Measurements from ENCODE around the gene SLC2A1. TPM values are rescaled to one million over a fixed set of nuclear protein-coding genes. Genes with fewer than 3 reads are reported as not detected.

Gene SLC2A1
- total and polyA plus RNA-seq, 11 donors, result 10.6 to 196 (median 29.9) TPM

DNA sequence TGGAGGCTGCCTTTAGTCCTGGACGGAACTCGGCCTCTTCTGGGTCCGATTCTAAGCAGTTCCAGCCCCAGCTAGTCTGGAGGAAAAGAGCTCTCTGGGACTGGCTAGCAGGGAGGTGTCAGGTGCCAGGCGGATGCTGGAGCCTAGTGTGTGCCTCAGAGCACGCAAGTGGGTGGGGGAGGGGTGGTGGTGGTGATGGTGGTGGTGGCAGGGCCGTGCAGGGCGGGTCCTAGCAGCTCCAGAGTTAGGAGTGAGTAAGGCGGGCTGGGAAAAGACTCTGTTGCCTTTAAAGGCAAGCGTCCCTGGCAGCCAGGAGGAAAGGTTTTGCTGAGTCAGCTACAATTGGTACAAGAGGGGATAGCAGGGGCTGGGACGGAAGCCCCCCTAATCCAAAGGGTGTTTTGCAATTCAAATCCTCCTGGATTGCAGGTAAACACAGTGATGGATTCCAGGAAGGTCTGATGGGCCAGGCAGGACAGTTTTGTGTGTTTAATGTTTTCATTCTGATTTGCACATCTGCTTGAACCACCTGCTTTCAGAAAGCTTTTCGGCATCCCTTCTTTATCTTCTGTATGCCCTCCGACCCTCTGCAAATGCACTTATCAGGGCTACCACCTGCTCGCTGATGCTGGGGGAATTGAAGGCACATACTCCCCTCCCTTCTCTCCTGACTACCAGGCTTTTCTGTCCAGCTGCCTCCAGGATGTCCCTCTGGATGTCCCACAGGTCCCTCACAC is 4.1 kb upstream of the SLC2A1 start:
- intact Hi-C loops (cut with DNase I), result no loop called here

DNA sequence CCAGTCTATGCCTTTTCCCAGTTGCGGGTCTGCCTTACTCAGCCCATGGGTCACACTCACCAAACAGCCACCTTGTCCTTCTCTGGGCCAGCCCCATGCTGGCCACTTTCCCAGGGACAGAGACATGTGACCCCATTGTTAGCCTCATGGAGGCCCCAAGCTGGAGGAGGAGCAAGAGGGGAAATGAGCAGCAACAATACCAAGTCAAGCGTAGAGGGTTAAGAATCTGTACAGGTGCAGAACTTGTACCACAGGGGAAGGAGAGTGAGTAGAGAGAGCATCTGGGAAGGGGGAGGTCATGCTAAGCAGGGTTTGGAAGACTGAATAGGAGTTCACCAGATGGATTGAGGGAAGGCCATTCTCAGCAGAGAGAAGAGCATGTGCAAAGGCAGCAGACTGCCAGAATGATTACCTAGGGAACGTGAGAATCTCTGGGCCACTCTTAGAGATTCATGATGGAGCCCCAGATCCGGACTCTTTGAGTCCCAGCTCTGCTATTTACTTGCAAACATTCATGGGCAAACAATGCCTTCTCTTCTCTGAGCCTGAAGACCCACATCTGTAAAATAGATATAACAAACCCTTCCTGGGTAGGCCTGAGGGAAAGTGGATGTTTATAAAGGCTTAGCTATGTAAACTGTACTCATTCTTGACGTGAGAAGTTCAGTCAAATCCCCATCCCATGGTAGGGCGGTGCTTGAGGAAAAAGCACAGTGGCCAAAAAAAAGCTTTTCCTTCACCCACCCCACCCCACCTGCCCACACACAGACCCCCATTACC is 2.8 kb upstream of the SLC2A1 start:
- DNase-seq (no peak), ATAC-seq (no peak)
- Histone ChIP-seq H3K4me1 (peaks cover 0 to 31% (median 18%) of the 10 kb centered on the region in 12 donors), H3K27ac (no peak overlapping the region), H3K4me3 (no peak overlapping the region), H3K36me3 (no peaks in the 10 kb centered on the region), H3K9me3 (no peaks in the 10 kb centered on the region), H3K27me3 (peaks cover 0 to 10% (median 0%) of the 10 kb centered on the region in 9 donors)
- WGBS, 4 donors, result 67 to 77% (median 74%) methylated on average over 6 of the region's 6 CpGs
- intact Hi-C loops (cut with DNase I), result no loop called here
- TF ChIP-seq CTCF (IDR thresholded peaks at IDR 0.05) (no peak), POLR2A (IDR thresholded peaks at IDR 0.05) (no peak)

More for the DNA sequence above, 4.1 kb upstream of the SLC2A1 start:
- Histone ChIP-seq H3K4me3 (no peak overlapping the region), H3K4me1 (peaks cover 0 to 23% (median 9%) of the 10 kb centered on the region in 12 donors), H3K27me3 (peaks cover 0 to 10% (median 0%) of the 10 kb centered on the region in 9 donors), H3K9me3 (no peaks in the 10 kb centered on the region), H3K27ac (peak overlapping the region in 4 of 12 donors; percentile 36 to 58 (median 46)), H3K36me3 (no peaks in the 10 kb centered on the region)
- peak in 3 of 4 donors; percentile 2 to 34 (median 18) for ATAC-seq
- TF ChIP-seq POLR2A (IDR thresholded peaks at IDR 0.05) (no peak), CTCF (IDR thresholded peaks at IDR 0.05) (no peak)
- peak in 3 of 5 donors; percentile 34 to 68 (median 66) for DNase-seq
- 33 to 42% (median 37%) methylated on average over 13 of the region's 13 CpGs for WGBS, 4 donors

DNA sequence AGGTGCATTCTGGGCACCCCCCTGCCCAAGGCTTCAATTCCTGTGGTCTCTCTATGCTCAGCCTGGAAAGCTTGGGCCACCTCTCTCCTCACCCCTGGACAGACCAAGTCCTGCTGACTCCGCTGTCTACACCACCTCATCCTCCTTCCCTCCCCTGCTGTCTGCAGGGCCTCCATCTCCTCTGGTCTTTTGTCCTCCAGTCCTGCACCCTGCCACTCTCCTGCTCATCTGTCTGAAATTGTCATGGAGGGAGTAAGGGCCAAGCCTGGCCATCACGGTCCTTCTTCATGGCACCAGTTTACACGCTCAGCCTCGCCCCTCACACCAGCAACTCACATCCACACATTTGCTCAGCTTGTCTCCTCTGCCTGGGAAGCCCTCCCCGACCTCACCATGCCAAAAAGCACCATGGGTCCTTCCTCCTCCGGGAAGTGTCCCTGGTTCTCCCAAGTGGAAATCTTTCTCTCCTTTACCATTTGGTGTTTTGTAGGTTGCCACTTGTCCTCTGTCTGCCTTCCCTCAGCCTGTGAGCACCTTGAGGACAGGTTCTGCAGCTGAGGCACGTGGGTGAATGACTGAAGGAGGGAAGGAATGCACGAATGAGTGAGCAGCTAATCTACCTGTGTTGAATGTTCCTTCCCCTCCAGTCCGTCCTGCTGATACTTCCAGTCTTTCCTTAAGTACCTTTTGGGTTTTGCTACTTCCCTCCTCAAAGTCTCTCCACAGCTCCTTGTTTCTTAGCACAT is 2.1 kb upstream of the SLC2A1 start:
- ATAC-seq (no peak), DNase-seq (no peak)
- 90 to 93% (median 90%) methylated on average over 8 to 9 of the region's 9 CpGs for WGBS, 4 donors
- H3K4me1 ChIP-seq, result peaks cover 0 to 35% (median 19%) of the 10 kb centered on the region in 12 donors
- no peaks in the 10 kb centered on the region for H3K36me3 ChIP-seq
- no peaks in the 10 kb centered on the region for H3K9me3 ChIP-seq
- H3K27me3 ChIP-seq, result peaks cover 0 to 10% (median 0%) of the 10 kb centered on the region in 9 donors
- intact Hi-C loops (cut with DNase I), result no loop called here
- H3K4me3 ChIP-seq, result no peak overlapping the region
- no peak overlapping the region for H3K27ac ChIP-seq
- TF ChIP-seq CTCF (IDR thresholded peaks at IDR 0.05) (no peak), POLR2A (IDR thresholded peaks at IDR 0.05) (no peak)

GRCh38 chr1:42960122-42960390 is 1.4 kb upstream of the SLC2A1 start:
- H3K4me1 ChIP-seq, result peaks cover 0 to 42% (median 19%) of the 10 kb centered on the region in 12 donors
- intact Hi-C loops (cut with DNase I), result no loop called here
- H3K36me3 ChIP-seq, result no peaks in the 10 kb centered on the region
- 92 to 100% (median 96%) methylated on average over 1 of the region's 1 CpG for WGBS, 4 donors
- ATAC-seq (no peak), DNase-seq (no peak)
- H3K9me3 ChIP-seq, result no peaks in the 10 kb centered on the region
- H3K4me3 ChIP-seq, result peak overlapping the region in 2 of 12 donors; percentile 63 to 71
- no peak overlapping the region for H3K27ac ChIP-seq
- TF ChIP-seq POLR2A (IDR thresholded peaks at IDR 0.05) (no peak), CTCF (IDR thresholded peaks at IDR 0.05) (no peak)
- peaks cover 0 to 10% (median 0%) of the 10 kb centered on the region in 9 donors for H3K27me3 ChIP-seq
